A673 (cell line): ENCODE data around the gene MC4R.

Experiments used
- EZH2 ChIP-seq: fragments of 200-600 bp; sonication (generic); IDR thresholded peaks from 2 replicates; pipeline ENCODE4 v1.6.1; 2017; ENCODE audit warnings: borderline replicate concordance, low read depth, mild to moderate bottlenecking, mixed read lengths, antibody characterized with exemption, low read length; ENCODE audit not compliant: poor library complexity, severe bottlenecking
- TF ChIP-seq, protein P1 (sequence below): fragments of 300-800, 200-600 bp; sonication (generic); conservative IDR thresholded peaks from 2 replicates; pipeline ENCODE4 v1.5.1; 2017; ENCODE audit warnings: low read depth, mild to moderate bottlenecking, antibody characterized with exemption, low read length, moderate library complexity, mixed read lengths

DNA sequence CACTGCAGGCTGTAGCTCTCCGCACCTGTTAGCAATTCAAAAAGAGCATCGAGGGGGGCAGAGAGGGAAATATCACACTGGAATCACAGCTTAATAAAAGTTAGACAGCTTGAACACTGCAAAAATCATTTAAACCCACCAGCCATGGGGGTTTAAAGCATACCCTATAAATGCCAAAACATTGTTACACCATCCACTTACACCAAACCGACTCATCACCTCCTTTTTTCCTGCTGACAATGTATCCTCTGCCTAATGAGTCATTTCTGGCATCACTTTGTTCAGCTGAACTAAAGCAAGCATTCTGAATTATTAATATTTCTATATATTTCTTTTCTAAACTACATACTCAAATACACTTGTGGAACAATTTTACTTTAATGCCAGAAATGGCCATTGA lies 21.6 kb downstream of the MC4R start:
- TF ChIP-seq, protein P1, sequence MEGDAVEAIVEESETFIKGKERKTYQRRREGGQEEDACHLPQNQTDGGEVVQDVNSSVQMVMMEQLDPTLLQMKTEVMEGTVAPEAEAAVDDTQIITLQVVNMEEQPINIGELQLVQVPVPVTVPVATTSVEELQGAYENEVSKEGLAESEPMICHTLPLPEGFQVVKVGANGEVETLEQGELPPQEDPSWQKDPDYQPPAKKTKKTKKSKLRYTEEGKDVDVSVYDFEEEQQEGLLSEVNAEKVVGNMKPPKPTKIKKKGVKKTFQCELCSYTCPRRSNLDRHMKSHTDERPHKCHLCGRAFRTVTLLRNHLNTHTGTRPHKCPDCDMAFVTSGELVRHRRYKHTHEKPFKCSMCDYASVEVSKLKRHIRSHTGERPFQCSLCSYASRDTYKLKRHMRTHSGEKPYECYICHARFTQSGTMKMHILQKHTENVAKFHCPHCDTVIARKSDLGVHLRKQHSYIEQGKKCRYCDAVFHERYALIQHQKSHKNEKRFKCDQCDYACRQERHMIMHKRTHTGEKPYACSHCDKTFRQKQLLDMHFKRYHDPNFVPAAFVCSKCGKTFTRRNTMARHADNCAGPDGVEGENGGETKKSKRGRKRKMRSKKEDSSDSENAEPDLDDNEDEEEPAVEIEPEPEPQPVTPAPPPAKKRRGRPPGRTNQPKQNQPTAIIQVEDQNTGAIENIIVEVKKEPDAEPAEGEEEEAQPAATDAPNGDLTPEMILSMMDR = no peak
- TF ChIP-seq EZH2 = no peak
